Measurements from ENCODE around the gene MMP21.

Gene MMP21

GRCh38 chr10:125812128-125812750 is 36.6 kb upstream of the MMP21 start:
- TF ChIP-seq CTCF (conservative IDR thresholded peaks at IDR 0.05; ENCODE audit: low read depth, low read length), result no peak
- H3K9ac ChIP-seq, result no peak overlapping the region
- no peak overlapping the region for H3K4me3 ChIP-seq (IDR thresholded peaks at IDR 0.05; ENCODE audit: insufficient read depth, low read depth, low read length)
- no peak overlapping the region for H3K4me2 ChIP-seq
- no peaks in the 10 kb centered on the region for H3K4me1 ChIP-seq (ENCODE audit: low read depth, poor library complexity, severe bottlenecking)
- no peaks in the 10 kb centered on the region for H3K79me2 ChIP-seq (ENCODE audit: insufficient read depth, low read depth)
- H3K36me3 ChIP-seq (ENCODE audit: insufficient read depth), result no peaks in the 10 kb centered on the region
- no peak overlapping the region for H2AFZ ChIP-seq (ENCODE audit: low read depth)
- no peaks in the 10 kb centered on the region for H4K20me1 ChIP-seq (ENCODE audit: insufficient read depth)
- H3K27ac ChIP-seq, result no peak overlapping the region
- H3K27me3 ChIP-seq (ENCODE audit: insufficient read depth, low read depth), result no peaks in the 10 kb centered on the region

- Histone ChIP-seq H3K79me2 (ENCODE audit: insufficient read depth, low read depth) (no peaks in the 10 kb centered on the region), H3K4me1 (ENCODE audit: low read depth, poor library complexity, severe bottlenecking) (no peaks in the 10 kb centered on the region), H3K9ac (no peak overlapping the region), H4K20me1 (ENCODE audit: insufficient read depth) (no peaks in the 10 kb centered on the region), H3K27ac (no peak overlapping the region), H3K4me2 (no peak overlapping the region), H3K4me3 (IDR thresholded peaks at IDR 0.05; ENCODE audit: insufficient read depth, low read depth, low read length) (no peak overlapping the region), H2AFZ (ENCODE audit: low read depth) (no peak overlapping the region), H3K27me3 (ENCODE audit: insufficient read depth, low read depth) (no peaks in the 10 kb centered on the region), H3K36me3 (ENCODE audit: insufficient read depth) (no peaks in the 10 kb centered on the region)
- no peak for TF ChIP-seq CTCF (conservative IDR thresholded peaks at IDR 0.05; ENCODE audit: low read depth, low read length)
Observed at GRCh38 chr10:125811251-125811650, 35.6 kb upstream of the MMP21 start.

- no peak for TF ChIP-seq CTCF (conservative IDR thresholded peaks at IDR 0.05; ENCODE audit: low read depth, low read length)
- Histone ChIP-seq H3K4me1 (ENCODE audit: low read depth, poor library complexity, severe bottlenecking) (no peaks in the 10 kb centered on the region), H3K27me3 (ENCODE audit: insufficient read depth, low read depth) (no peaks in the 10 kb centered on the region)
Observed at GRCh38 chr10:125808047-125808446, 32.4 kb upstream of the MMP21 start.

GRCh38 chr10:125802739-125803138 is 27.1 kb upstream of the MMP21 start:
- H3K79me2 ChIP-seq (ENCODE audit: insufficient read depth, low read depth), result no peaks in the 10 kb centered on the region
- no peaks in the 10 kb centered on the region for H3K36me3 ChIP-seq (ENCODE audit: insufficient read depth)
- TF ChIP-seq CTCF (conservative IDR thresholded peaks at IDR 0.05; ENCODE audit: low read depth, low read length), result no peak
- no peak overlapping the region for H2AFZ ChIP-seq (ENCODE audit: low read depth)
- H3K27ac ChIP-seq, result no peak overlapping the region
- H3K9ac ChIP-seq, result no peak overlapping the region
- no peaks in the 10 kb centered on the region for H3K4me1 ChIP-seq (ENCODE audit: low read depth, poor library complexity, severe bottlenecking)
- no peak overlapping the region for H3K4me2 ChIP-seq
- H4K20me1 ChIP-seq (ENCODE audit: insufficient read depth), result no peaks in the 10 kb centered on the region
- no peak overlapping the region for H3K4me3 ChIP-seq (IDR thresholded peaks at IDR 0.05; ENCODE audit: insufficient read depth, low read depth, low read length)
- no peaks in the 10 kb centered on the region for H3K27me3 ChIP-seq (ENCODE audit: insufficient read depth, low read depth)

More at GRCh38 chr10:125808047-125808446, 32.4 kb upstream of the MMP21 start:
- Histone ChIP-seq H2AFZ (ENCODE audit: low read depth) (no peak overlapping the region), H3K79me2 (ENCODE audit: insufficient read depth, low read depth) (no peaks in the 10 kb centered on the region), H3K4me3 (IDR thresholded peaks at IDR 0.05; ENCODE audit: insufficient read depth, low read depth, low read length) (no peak overlapping the region), H3K36me3 (ENCODE audit: insufficient read depth) (no peaks in the 10 kb centered on the region), H3K27ac (no peak overlapping the region), H3K9ac (no peak overlapping the region), H3K4me2 (no peak overlapping the region), H4K20me1 (ENCODE audit: insufficient read depth) (no peaks in the 10 kb centered on the region)

All from KMS-11 (cell line).